Left colon (tissue), 2 donors: ENCODE data around the gene GOLGA8J. TPM values are rescaled to one million over a fixed set of nuclear protein-coding genes. Genes with fewer than 3 reads are reported as not detected.
"Not testable (repeated sequence)": the region's sequence is repeated elsewhere in the genome, so short reads cannot be mapped to it uniquely, and the experiment has no call there.

Experiments
- ATAC-seq: fragments of 200-7000 bp; cut with Tn5 transposase; one replicate; pipeline ENCODE4 v1.9.1; 2020; ENCODE audit warnings: mild to moderate bottlenecking, moderate library complexity
- DNase-seq, 2 donors: peaks; one replicate each; pipeline ENCODE4 v3.0.0-alpha.2; 2020
- intact Hi-C, 2 donors: fragments of 100-400 bp; cut with DNase I in 1 of 2; cut with micrococcal nuclease in 1 of 2; formaldehyde crosslinking; loops; one replicate each; pipeline versions ENCODE4 v1.11.2 to v1.14.0; 2022; cut with DNase I, micrococcal nuclease
- total RNA-seq, 2 donors: library from RNA; stranded (reverse); fragmentation: NEBNext Ultra II Directional; extraction: Animal tissue kit (Norgen Biotek cat#: 25700); gene quantifications; one replicate each; pipeline ENCODE4 v1.2.1, GENCODE V29; 2021
- donor health status: DM: no; HTN: no; CAD: no.
- donor health status: DM: yes; HTN: yes; CAD: no.

The GOLGA8J gene
- total RNA-seq, 2 donors from 2014 or later = not detected

DNA sequence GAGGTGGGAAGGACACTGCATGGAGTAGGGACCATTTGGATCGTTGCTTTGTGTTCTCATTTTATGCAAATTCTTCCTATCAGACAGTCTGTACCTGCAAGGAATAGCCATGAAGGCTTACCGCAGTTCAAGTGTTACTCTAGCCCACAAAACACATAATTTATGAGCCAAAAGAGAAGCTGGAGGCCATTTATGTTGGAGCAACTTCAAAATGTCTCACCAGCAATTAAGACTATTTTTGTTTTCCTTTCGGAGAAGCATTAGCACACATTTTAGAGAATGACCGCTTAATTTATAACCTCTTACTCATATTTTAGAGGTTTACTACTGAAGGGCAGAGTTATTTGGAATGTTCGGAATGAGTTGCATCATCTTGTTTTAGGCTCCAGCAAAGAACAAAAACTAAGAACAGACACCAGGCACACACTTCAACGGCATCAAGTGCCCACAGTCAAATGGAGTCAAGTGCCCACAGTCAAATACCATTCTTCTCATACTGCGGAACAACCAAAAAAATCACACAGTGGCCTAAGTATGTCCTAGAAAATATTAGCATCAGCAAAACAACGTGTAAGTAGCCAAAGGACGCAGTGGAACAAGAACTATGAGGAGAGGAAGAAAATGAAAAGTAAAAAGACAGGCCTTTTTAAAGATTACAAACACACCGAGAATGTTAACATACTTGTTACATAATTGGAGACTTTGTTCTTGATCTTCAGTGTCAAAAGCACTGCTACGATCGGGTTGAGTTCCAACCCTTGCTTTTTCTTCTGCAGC lies 17.5 kb upstream of the GOLGA8J start:
- intact Hi-C loops = no loop called here

DNA sequence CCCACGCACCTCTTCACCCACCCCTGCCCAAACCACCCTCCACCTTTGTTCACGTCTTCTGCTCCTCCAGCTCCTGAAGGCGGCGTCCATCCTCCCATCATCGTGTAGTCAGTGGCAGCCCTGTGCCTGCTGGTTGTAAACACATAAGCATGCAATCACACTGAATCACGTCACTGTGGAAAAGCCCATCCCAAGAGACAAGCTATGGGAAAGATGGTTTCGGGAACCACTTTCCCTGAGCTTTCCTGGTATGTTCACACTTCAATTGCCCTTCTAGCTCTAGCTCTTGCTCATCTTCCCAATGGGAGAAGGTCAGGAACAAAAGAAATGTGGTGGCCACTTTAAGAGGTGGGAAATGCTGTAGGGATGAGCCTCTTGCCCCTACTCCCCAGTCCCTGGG lies 14.4 kb upstream of the GOLGA8J start:
- intact Hi-C loops = no loop called here
- no peak for ATAC-seq
- DNase-seq = no peak

More for the DNA sequence above, 17.5 kb upstream of the GOLGA8J start:
- DNase-seq (no peak), ATAC-seq (no peak)

DNA sequence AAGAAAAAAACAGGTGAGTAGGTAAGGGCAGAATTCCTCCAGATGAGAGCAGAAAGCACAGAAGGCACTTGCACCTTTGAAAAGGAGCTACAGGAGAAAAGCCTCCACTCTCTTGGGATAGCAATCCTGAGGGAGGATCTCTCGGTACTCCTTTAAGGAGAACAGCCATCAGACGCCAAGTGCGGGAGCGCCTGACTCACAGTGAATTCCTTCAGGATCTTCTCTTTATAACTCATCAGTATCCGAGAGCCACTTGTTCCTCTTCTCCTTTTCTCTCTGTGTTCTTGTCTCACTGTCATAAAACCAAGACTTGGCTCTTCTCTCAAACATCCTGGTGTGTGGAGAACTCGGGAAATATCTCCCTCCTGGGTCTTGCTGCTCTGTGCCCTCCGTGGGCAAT lies 10.1 kb upstream of the GOLGA8J start:
- DNase-seq (no peak), ATAC-seq (no peak)
- intact Hi-C loops = no loop called here

DNA sequence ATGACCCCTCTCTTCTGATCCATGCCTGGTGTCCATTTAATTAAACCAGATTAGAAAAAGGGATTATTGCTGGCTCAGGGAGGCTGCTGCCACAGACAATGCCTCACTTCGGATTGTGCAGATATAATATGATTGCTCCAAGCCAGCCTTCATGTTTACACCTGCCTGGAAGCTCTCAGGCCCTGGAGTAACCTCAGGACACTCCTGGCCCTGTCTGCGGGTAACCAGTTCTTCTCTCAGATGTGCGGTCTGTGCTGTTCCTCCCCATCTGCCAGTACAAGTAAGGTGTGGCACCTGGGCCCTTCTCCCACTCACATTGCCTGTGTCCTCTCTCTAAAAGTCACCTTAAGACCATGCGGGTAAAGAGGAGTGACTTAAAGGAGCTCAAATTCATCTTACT lies 8.8 kb upstream of the GOLGA8J start:
- intact Hi-C loops = no loop called here
- DNase-seq (no peak), ATAC-seq (no peak)

DNA sequence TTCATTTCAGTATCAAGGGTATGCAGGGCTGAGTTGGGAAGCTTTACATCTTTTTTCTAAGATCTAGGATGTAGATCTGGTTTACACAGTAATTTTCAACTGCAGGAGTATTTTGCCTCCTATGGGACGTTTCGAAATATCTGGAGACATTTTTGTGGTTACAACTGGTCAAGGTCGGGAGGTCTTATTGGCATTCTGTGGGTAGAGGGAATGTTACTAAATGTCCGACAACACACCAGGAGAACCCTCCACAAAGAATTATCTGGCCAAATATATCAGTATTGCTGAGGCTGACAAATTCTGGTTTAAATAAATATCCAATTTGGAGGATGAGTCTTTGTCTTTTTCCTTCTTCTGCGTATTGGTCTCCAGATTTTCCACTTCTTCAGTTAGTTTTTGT lies 1.9 kb upstream of the GOLGA8J start:
- DNase-seq, ATAC-seq, intact Hi-C loops: not testable (repeated sequence)

DNA sequence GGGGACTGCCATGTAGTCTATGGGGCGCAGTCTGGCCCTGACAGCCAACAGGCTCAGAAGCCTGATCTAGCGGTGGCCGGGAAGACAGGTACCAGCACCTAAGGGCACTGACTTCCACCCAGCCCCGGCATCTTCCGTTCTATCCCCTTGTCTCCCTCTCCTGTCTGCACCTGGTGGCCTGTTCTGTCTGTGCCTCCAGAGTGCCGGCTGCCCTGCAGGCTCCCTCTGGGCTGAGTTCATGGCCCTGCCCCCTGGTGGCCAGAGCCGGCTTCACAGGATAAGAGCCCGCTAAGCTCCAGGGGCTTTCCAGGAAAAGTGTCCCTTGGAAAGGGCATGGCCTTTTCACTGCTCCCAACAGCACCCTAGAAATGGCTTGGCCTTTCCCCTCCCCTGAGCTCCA lies 15.1 kb downstream of the GOLGA8J start:
- ATAC-seq = peak; percentile 63
- DNase-seq, intact Hi-C loops: not testable (repeated sequence)

DNA sequence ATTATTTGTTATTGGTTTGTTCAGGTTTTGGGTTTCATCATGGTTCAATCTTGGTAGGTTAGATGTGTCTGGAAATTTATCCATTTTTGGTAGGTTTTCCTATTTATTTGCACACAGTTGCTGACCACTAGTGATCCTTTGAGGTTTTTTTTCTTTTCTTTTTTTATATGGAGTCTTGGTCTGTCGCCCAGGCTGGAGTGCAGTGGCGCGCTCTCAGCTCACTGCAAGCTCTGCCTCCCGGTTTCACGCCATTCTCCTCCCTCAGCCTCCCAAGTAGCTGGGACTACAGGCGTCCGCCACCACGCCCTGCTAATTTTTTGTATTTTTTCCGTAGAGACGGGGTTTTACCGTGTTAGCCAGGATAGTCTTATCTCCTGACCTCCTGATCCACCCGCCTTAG lies 20.1 kb downstream of the GOLGA8J start:
- DNase-seq, intact Hi-C loops, ATAC-seq: not testable (repeated sequence)

DNA sequence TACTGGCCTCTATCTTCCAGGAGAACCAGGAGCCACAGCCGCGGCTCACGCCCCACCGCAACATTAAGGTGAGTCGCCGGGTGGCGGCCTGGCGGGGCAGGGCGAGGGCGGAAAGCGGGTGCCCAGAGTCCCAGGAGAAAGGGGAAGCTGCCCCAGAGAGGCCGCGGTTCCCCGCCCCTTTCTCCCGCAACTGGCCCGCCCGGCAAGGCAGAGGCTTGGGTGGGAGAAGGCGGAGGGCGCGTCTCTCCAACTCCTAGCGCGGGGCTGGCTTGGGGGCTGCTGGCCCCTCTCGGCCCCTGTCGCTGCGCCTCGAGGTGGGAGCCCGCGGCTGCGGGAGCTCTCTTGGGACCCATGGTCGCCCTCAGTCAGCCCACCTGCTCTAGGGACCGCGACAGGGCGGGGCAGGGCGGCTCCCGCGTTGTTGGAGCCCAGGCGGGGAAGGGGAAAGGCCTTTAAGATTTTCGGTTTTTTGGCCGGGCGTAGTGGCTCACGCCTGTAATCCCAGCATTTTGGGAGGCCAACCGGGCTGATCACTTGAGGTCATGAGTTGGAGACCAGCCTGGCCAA lies 21.3 kb downstream of the GOLGA8J start:
- intact Hi-C loops, DNase-seq: not testable (repeated sequence)
- peak; percentile 69 for ATAC-seq

DNA sequence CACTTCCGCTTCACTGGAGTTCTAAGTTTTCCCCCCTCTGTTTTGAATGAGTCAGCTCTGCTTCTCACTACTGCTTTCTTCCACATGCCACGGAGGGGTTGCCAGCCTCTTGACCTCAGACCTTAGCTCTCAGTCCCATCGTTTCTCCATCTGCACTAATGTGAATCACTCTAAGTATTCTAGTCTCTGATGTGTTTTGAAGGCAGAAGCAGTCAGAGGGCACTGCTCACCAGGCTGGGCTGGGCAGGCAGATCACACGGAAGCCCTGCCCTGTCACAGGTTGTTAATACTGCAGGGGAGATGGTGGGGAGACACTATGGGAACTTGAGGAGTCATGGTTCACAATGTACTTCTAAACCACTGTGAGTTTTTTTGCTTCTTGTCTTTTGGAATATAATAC lies 27.8 kb downstream of the GOLGA8J start:
- ATAC-seq, intact Hi-C loops, DNase-seq: not testable (repeated sequence)

DNA sequence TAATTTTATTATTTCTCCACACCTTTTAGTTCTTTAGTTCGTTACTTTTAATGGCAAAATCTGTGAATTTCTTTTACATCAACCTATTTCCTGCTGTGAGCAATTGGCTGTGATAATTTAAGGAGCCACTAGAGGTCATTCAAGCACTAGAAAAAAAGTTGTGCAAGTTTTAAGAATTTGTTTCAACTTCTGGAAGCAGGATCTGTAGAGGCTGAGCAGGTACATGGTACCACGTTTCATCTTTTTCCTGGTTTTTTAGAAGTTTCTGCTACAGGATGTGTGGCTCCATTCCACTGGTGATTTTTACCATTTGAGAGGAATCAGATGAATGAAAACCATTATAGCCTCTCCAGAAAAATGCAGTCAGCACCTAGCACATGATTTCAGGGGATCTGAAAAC lies 47.3 kb downstream of the GOLGA8J start:
- DNase-seq, ATAC-seq, intact Hi-C loops: not testable (repeated sequence)

DNA sequence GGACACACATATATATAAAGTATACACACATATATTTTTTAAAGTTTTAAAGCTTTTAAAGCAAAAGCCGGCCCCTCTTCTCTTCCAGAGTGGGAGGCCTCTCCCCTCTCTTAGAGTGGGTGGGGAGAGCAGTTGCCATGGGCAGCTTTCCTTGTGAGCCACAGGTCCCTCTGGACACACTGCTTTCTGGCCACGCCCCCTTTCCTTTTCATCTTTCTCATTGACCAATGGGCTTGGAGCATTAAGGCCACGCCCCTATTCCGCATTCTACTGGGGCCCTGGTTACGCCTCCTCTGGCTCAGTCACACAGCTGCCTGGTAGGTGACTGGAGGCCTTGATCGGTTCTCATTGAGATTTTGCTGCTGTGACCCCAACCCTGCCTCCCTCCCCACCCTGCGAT lies 52.0 kb downstream of the GOLGA8J start, which contains the start of gene GOLGA8T:
GOLGA8T (plus strand) TSS at position 301 of the 400 bp plus-strand sequence; CDS start at position 399, 98 bp downstream.
- ATAC-seq, intact Hi-C loops, DNase-seq: not testable (repeated sequence)

Other genes starting within 250 kb of the GOLGA8J start
- gene GOLGA8T, start 52.1 kb downstream of the GOLGA8J start, total RNA-seq = under 1 TPM; 0.15 to 0.22 TPM